Measurements from ENCODE around the gene MGAT4A.

MGAT4A gene

GRCh38 chr2:98632351-98632750 lies 98.6 kb downstream of the MGAT4A start:
- H3K4me3 ChIP-seq (ENCODE audit: low read depth, low read length), result no peak overlapping the region

GRCh38 chr2:98623657-98624056 lies 107.3 kb downstream of the MGAT4A start:
- H3K36me3 ChIP-seq (ENCODE audit: insufficient read depth, low read length), result no peaks in the 10 kb centered on the region
- H2AFZ ChIP-seq (ENCODE audit: low read length, unreplicated experiment), result no peak overlapping the region
- no peak overlapping the region for H3K4me3 ChIP-seq (ENCODE audit: low read depth, low read length)
- peaks cover 9% of the 10 kb centered on the region for H3K4me1 ChIP-seq (ENCODE audit: control insufficient read depth, insufficient read depth, low read length, unreplicated experiment)
- no peaks in the 10 kb centered on the region for H3K79me2 ChIP-seq (ENCODE audit: control insufficient read depth, insufficient read depth, low read length, unreplicated experiment)
- H3K27ac ChIP-seq (ENCODE audit: low read depth, low read length), result no peak overlapping the region
- peaks cover 5% of the 10 kb centered on the region; the same call in 1 of the 2 replicates for H3K27me3 ChIP-seq (ENCODE audit: insufficient read depth, low read length)

More at GRCh38 chr2:98632351-98632750, 98.6 kb downstream of the MGAT4A start:
- Histone ChIP-seq H3K4me1 (ENCODE audit: control insufficient read depth, insufficient read depth, low read length, unreplicated experiment) (no peaks in the 10 kb centered on the region), H3K27ac (ENCODE audit: low read depth, low read length) (no peak overlapping the region), H3K36me3 (ENCODE audit: insufficient read depth, low read length) (no peaks in the 10 kb centered on the region), H3K27me3 (ENCODE audit: insufficient read depth, low read length) (peaks cover 5% of the 10 kb centered on the region; the same call in 1 of the 2 replicates), H2AFZ (ENCODE audit: low read length, unreplicated experiment) (no peak overlapping the region), H3K79me2 (ENCODE audit: control insufficient read depth, insufficient read depth, low read length, unreplicated experiment) (no peaks in the 10 kb centered on the region)

DNA sequence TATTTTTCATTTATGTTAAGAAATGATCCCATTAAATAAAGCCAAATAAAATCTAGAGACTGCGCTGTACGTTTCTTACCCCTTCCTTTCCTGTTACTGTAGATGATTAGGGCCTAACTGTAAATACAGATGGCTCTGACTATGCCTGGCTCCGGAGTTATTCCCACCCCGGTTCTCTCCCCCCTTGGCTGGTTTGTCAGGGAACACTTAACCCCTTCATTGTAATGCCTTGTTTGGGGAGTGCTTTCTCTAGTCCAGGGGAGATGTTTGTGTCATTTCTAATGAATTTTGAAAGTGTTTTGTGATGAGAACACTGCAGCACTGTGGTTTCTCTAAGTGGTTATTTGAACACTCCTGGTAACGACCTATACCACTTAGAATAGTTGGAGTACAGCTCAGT lies 113.8 kb downstream of the MGAT4A start:
- Histone ChIP-seq H3K36me3 (ENCODE audit: insufficient read depth, low read length) (peaks cover 16% of the 10 kb centered on the region), H2AFZ (ENCODE audit: low read length, unreplicated experiment) (no peak overlapping the region), H3K27ac (ENCODE audit: low read depth, low read length) (no peak overlapping the region), H3K79me2 (ENCODE audit: control insufficient read depth, insufficient read depth, low read length, unreplicated experiment) (no peaks in the 10 kb centered on the region), H3K27me3 (ENCODE audit: insufficient read depth, low read length) (no peaks in the 10 kb centered on the region), H3K4me1 (ENCODE audit: control insufficient read depth, insufficient read depth, low read length, unreplicated experiment) (no peaks in the 10 kb centered on the region), H3K4me3 (ENCODE audit: low read depth, low read length) (no peak overlapping the region)

- peaks cover 12% of the 10 kb centered on the region for H3K4me1 ChIP-seq (ENCODE audit: control insufficient read depth, insufficient read depth, low read length, unreplicated experiment)
- peaks cover 14% of the 10 kb centered on the region for H3K79me2 ChIP-seq (ENCODE audit: control insufficient read depth, insufficient read depth, low read length, unreplicated experiment)
- no peak overlapping the region for H2AFZ ChIP-seq (ENCODE audit: low read length, unreplicated experiment)
- H3K27me3 ChIP-seq (ENCODE audit: insufficient read depth, low read length), result no peaks in the 10 kb centered on the region
- H3K27ac ChIP-seq (ENCODE audit: low read depth, low read length), result no peak overlapping the region
- peaks cover 19% of the 10 kb centered on the region for H3K36me3 ChIP-seq (ENCODE audit: insufficient read depth, low read length)
- no peak overlapping the region for H3K4me3 ChIP-seq (ENCODE audit: low read depth, low read length)
These were observed 115.5 kb downstream of the MGAT4A start for GRCh38 chr2:98615481-98615880.

- Histone ChIP-seq H3K36me3 (ENCODE audit: insufficient read depth, low read length) (peaks cover 25% of the 10 kb centered on the region), H2AFZ (ENCODE audit: low read length, unreplicated experiment) (no peak overlapping the region), H3K27ac (ENCODE audit: low read depth, low read length) (no peak overlapping the region)
These were observed 116.8 kb downstream of the MGAT4A start for GRCh38 chr2:98614024-98614739.

GRCh38 chr2:98608962-98609604 lies 121.8 kb downstream of the MGAT4A start:
- Histone ChIP-seq H3K4me1 (ENCODE audit: control insufficient read depth, insufficient read depth, low read length, unreplicated experiment) (peaks cover 33% of the 10 kb centered on the region), H3K4me3 (ENCODE audit: low read depth, low read length) (peak overlapping the region; percentile 94), H3K79me2 (ENCODE audit: control insufficient read depth, insufficient read depth, low read length, unreplicated experiment) (peaks cover 65% of the 10 kb centered on the region), H3K27me3 (ENCODE audit: insufficient read depth, low read length) (no peaks in the 10 kb centered on the region), H2AFZ (ENCODE audit: low read length, unreplicated experiment) (peak overlapping the region; percentile 46), H3K36me3 (ENCODE audit: insufficient read depth, low read length) (peaks cover 21% of the 10 kb centered on the region), H3K27ac (ENCODE audit: low read depth, low read length) (peak overlapping the region; percentile 76)

More at GRCh38 chr2:98614024-98614739, 116.8 kb downstream of the MGAT4A start:
- H3K79me2 ChIP-seq (ENCODE audit: control insufficient read depth, insufficient read depth, low read length, unreplicated experiment), result peaks cover 27% of the 10 kb centered on the region
- H3K27me3 ChIP-seq (ENCODE audit: insufficient read depth, low read length), result no peaks in the 10 kb centered on the region
- peaks cover 22% of the 10 kb centered on the region for H3K4me1 ChIP-seq (ENCODE audit: control insufficient read depth, insufficient read depth, low read length, unreplicated experiment)
- no peak overlapping the region for H3K4me3 ChIP-seq (ENCODE audit: low read depth, low read length)

- peaks cover 65% of the 10 kb centered on the region for H3K79me2 ChIP-seq (ENCODE audit: control insufficient read depth, insufficient read depth, low read length, unreplicated experiment)
These were observed 122.6 kb downstream of the MGAT4A start, which contains the start of the genes COA5 and UNC50 for GRCh38 chr2:98608116-98608961. COA5 (minus strand) TSS chr2:98608512; CDS start chr2:98608405, 107 bp downstream. UNC50 (plus strand) TSS chr2:98608589; CDS start chr2:98609760, 1,171 bp downstream.

GRCh38 chr2:98607741-98608115 lies 123.2 kb downstream of the MGAT4A start:
- Histone ChIP-seq H3K4me1 (ENCODE audit: control insufficient read depth, insufficient read depth, low read length, unreplicated experiment) (peaks cover 33% of the 10 kb centered on the region), H3K36me3 (ENCODE audit: insufficient read depth, low read length) (peaks cover 13% of the 10 kb centered on the region; the same call in 1 of the 2 replicates), H3K4me3 (ENCODE audit: low read depth, low read length) (peak overlapping the region; percentile 94), H3K79me2 (ENCODE audit: control insufficient read depth, insufficient read depth, low read length, unreplicated experiment) (peaks cover 65% of the 10 kb centered on the region), H3K27ac (ENCODE audit: low read depth, low read length) (peak overlapping the region; percentile 76), H2AFZ (ENCODE audit: low read length, unreplicated experiment) (peak overlapping the region; percentile 93), H3K27me3 (ENCODE audit: insufficient read depth, low read length) (no peaks in the 10 kb centered on the region)

More at GRCh38 chr2:98608116-98608961, 122.6 kb downstream of the MGAT4A start, which contains the start of the genes COA5 and UNC50:
- Histone ChIP-seq H3K27ac (ENCODE audit: low read depth, low read length) (peak within 1 kb of the TSS; percentile 76), H2AFZ (ENCODE audit: low read length, unreplicated experiment) (peak within 1 kb of the TSS; percentile 93), H3K4me3 (ENCODE audit: low read depth, low read length) (peak within 1 kb of the TSS; percentile 94), H3K27me3 (ENCODE audit: insufficient read depth, low read length) (no peaks in the 10 kb centered on the region), H3K36me3 (ENCODE audit: insufficient read depth, low read length) (peaks cover 13% of the 10 kb centered on the region; the same call in 1 of the 2 replicates), H3K4me1 (ENCODE audit: control insufficient read depth, insufficient read depth, low read length, unreplicated experiment) (peaks cover 33% of the 10 kb centered on the region)

DNA sequence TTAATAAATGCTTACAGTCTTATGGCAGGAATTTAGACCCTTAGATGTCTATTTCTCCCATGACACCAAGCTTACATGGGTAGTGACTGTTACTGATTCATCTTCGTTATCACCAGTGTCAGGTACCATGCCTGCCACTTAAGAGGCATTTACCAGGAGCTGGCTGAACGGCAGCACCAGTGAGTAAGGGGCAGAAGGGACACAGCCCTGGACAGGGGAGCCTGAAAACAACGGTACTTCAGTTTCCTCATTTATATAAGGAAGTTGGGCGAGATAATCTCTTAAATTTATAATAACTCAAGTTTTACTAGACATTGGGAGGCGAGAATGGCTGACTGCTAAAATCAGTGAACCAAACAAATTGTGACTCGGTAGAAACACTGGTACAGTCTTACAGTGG lies 123.8 kb downstream of the MGAT4A start:
- Histone ChIP-seq H3K27me3 (ENCODE audit: insufficient read depth, low read length) (no peaks in the 10 kb centered on the region), H3K36me3 (ENCODE audit: insufficient read depth, low read length) (peaks cover 9% of the 10 kb centered on the region; the same call in 1 of the 2 replicates), H3K79me2 (ENCODE audit: control insufficient read depth, insufficient read depth, low read length, unreplicated experiment) (peaks cover 65% of the 10 kb centered on the region), H3K27ac (ENCODE audit: low read depth, low read length) (no peak overlapping the region), H3K4me1 (ENCODE audit: control insufficient read depth, insufficient read depth, low read length, unreplicated experiment) (peaks cover 33% of the 10 kb centered on the region), H3K4me3 (ENCODE audit: low read depth, low read length) (peak overlapping the region; percentile 94), H2AFZ (ENCODE audit: low read length, unreplicated experiment) (no peak overlapping the region)

DNA sequence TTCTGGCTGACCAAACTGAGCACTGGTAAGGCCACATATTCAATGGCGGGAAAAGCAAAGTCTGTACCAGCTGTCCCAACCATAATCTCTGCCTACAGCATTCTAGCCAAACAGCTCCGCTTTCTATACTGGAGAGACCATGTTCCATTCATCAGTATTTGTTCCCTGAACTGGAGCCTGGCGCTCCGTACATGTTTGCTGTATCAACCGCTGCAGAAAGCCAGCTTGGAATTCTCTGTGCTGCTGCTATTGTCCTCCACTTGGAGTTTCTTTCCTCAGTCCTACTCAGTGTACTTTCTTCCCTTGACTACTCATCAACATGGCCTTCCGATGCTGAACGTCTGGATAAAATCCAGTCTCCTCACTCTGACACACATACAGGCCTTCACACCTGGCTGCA lies 124.5 kb downstream of the MGAT4A start:
- Histone ChIP-seq H3K27me3 (ENCODE audit: insufficient read depth, low read length) (no peaks in the 10 kb centered on the region), H3K27ac (ENCODE audit: low read depth, low read length) (no peak overlapping the region), H3K4me3 (ENCODE audit: low read depth, low read length) (no peak overlapping the region), H3K4me1 (ENCODE audit: control insufficient read depth, insufficient read depth, low read length, unreplicated experiment) (peaks cover 31% of the 10 kb centered on the region), H3K79me2 (ENCODE audit: control insufficient read depth, insufficient read depth, low read length, unreplicated experiment) (peaks cover 60% of the 10 kb centered on the region), H3K36me3 (ENCODE audit: insufficient read depth, low read length) (peaks cover 9% of the 10 kb centered on the region; the same call in 1 of the 2 replicates), H2AFZ (ENCODE audit: low read length, unreplicated experiment) (no peak overlapping the region)
